Nucleus accumbens (tissue), 56 donors: ENCODE measurements around the gene PDRG1.

Experiments
- DNase-seq, 56 donors: peaks; one replicate each; lab custom pipeline; 2025; lab: John Stamatoyannopoulos, UW

The PDRG1 gene

GRCh38 chr20:31968291-31969126, 16.7 kb upstream of the PDRG1 start:
- peak in 48 of 56 donors; percentile 1 to 70 (median 34) for DNase-seq

- DNase-seq: peak in 14 of 56 donors; percentile 2 to 50 (median 20)
Measured at GRCh38 chr20:31967830-31968249, 16.0 kb upstream of the PDRG1 start, which contains the start of gene XKR7. Gene XKR7, plus strand, starts transcription at chr20:31968151. Its CDS starts 25 bp downstream, at chr20:31968176.

- DNase-seq: no peak
Measured at GRCh38 chr20:31966991-31967655, 15.3 kb upstream of the PDRG1 start.

GRCh38 chr20:31963889-31964288, 12.0 kb upstream of the PDRG1 start:
- DNase-seq: no peak

GRCh38 chr20:31962761-31963160, 10.9 kb upstream of the PDRG1 start:
- no peak for DNase-seq

- DNase-seq: no peak
Measured at GRCh38 chr20:31956556-31957526, 5.0 kb upstream of the PDRG1 start.

- DNase-seq: no peak
Measured at GRCh38 chr20:31954500-31954899, 2.7 kb upstream of the PDRG1 start.

GRCh38 chr20:31953556-31954148, 1.8 kb upstream of the PDRG1 start:
- DNase-seq: no peak

- DNase-seq: no peak
Measured at GRCh38 chr20:31951203-31951529, 680 bp downstream of the PDRG1 start.

GRCh38 chr20:31949877-31950646, 1.8 kb downstream of the PDRG1 start:
- DNase-seq: no peak

- no peak for DNase-seq
Measured at GRCh38 chr20:31948008-31948407, 3.8 kb downstream of the PDRG1 start.

- peak in 4 of 56 donors; percentile 1 to 9 (median 5) for DNase-seq
Measured at GRCh38 chr20:31945785-31946184, 6.1 kb downstream of the PDRG1 start.

GRCh38 chr20:31945319-31945718, 6.5 kb downstream of the PDRG1 start:
- no peak for DNase-seq

- DNase-seq: peak in 15 of 56 donors; percentile 2 to 54 (median 18)
Measured at GRCh38 chr20:31943052-31943471, 8.8 kb downstream of the PDRG1 start.

GRCh38 chr20:31939661-31940060, 12.2 kb downstream of the PDRG1 start:
- DNase-seq: no peak

GRCh38 chr20:31937820-31938219, 14.0 kb downstream of the PDRG1 start:
- DNase-seq: no peak

GRCh38 chr20:31936420-31936819, 15.4 kb downstream of the PDRG1 start:
- no peak for DNase-seq

GRCh38 chr20:31934968-31935764, 16.7 kb downstream of the PDRG1 start:
- no peak for DNase-seq

- no peak for DNase-seq
Measured at GRCh38 chr20:31934491-31934890, 17.4 kb downstream of the PDRG1 start.
